GM19023 (cell line): Measurements from ENCODE around the gene TMEM132D.

ENCODE experiments used
- ATAC-seq: cut with Tn5 transposase; IDR thresholded peaks from one replicate; pipeline ENCODE4 v1.9.1; 2021; ENCODE audit warnings: mild to moderate bottlenecking, moderate library complexity; ENCODE audit not compliant: unreplicated experiment

TMEM132D gene

GRCh38 chr12:129827102-129827865 lies 76.5 kb downstream of the TMEM132D start:
- ATAC-seq: no peak

GRCh38 chr12:129826273-129826672 lies 77.6 kb downstream of the TMEM132D start:
- no peak for ATAC-seq

- ATAC-seq: no peak
Measured at GRCh38 chr12:129825316-129825715, 78.5 kb downstream of the TMEM132D start.

- no peak for ATAC-seq
Measured at GRCh38 chr12:129821964-129822363, 81.9 kb downstream of the TMEM132D start.

- ATAC-seq: no peak
Measured at GRCh38 chr12:129819391-129819790, 84.4 kb downstream of the TMEM132D start.

GRCh38 chr12:129815846-129816245 lies 88.0 kb downstream of the TMEM132D start:
- no peak for ATAC-seq

GRCh38 chr12:129811963-129812362 lies 91.9 kb downstream of the TMEM132D start:
- no peak for ATAC-seq

- no peak for ATAC-seq
Measured at GRCh38 chr12:129807136-129807535, 96.7 kb downstream of the TMEM132D start.

GRCh38 chr12:129791396-129791795 lies 112.4 kb downstream of the TMEM132D start:
- no peak for ATAC-seq

GRCh38 chr12:129790930-129791329 lies 112.9 kb downstream of the TMEM132D start:
- no peak for ATAC-seq

- ATAC-seq: no peak
Measured at GRCh38 chr12:129790331-129790730, 113.5 kb downstream of the TMEM132D start.

GRCh38 chr12:129789921-129790320 lies 113.9 kb downstream of the TMEM132D start:
- ATAC-seq: no peak

- ATAC-seq: no peak
Measured at GRCh38 chr12:129788506-129789084, 115.2 kb downstream of the TMEM132D start.

- ATAC-seq: no peak
Measured at GRCh38 chr12:129779989-129780388, 123.8 kb downstream of the TMEM132D start.

- no peak for ATAC-seq
Measured at GRCh38 chr12:129779033-129779432, 124.8 kb downstream of the TMEM132D start.

GRCh38 chr12:129776977-129777667 lies 126.7 kb downstream of the TMEM132D start:
- no peak for ATAC-seq

- ATAC-seq: no peak
Measured at GRCh38 chr12:129772501-129773493, 131.0 kb downstream of the TMEM132D start.

GRCh38 chr12:129771238-129771637 lies 132.6 kb downstream of the TMEM132D start:
- no peak for ATAC-seq

- no peak for ATAC-seq
Measured at GRCh38 chr12:129765719-129766118, 138.1 kb downstream of the TMEM132D start.

- ATAC-seq: no peak
Measured at GRCh38 chr12:129762436-129762835, 141.4 kb downstream of the TMEM132D start.

- no peak for ATAC-seq
Measured at GRCh38 chr12:129753586-129753985, 150.2 kb downstream of the TMEM132D start.
